Measurements from ENCODE around the gene LINGO1. TPM values are rescaled to one million over a fixed set of nuclear protein-coding genes. Genes with fewer than 3 reads are reported as not detected.

LINGO1 gene
- total RNA-seq, 1 donor from 2014 or later = 18.8 TPM

DNA sequence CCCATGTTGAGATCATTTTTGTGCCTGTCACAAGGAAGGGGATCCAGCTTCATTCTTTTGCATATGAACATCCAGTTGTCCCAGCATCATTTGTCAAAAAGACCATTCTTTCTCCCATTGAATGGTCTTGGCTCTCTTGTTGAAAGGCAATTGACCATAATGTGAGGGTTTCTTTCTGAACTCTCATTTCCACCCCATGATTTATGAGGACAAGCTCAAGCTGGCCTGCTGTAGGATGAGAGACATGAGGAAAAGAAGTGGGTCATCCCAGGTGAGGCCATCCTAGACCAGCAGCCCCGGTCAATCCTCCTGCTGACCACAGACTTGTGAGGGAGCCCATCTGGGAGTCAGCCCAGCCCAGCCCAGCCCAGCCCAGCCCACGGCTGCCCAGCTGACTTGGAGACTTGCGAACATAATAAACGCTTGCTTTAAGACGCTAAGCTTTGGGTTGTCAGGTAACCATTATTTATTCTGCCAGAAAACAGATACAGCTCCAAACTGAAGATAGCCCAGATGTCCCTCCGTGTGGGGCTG lies 69.0 kb downstream of the LINGO1 start:
- H3K9me3 Mint-ChIP-seq (ENCODE audit: unreplicated experiment) = no peaks in the 10 kb centered on the region

More for the DNA sequence above, 69.0 kb downstream of the LINGO1 start:
- DNase-seq (ENCODE audit: low spot score) = no peak
- Mint-ChIP-seq H3K4me1 (ENCODE audit: unreplicated experiment) (peaks cover 3% of the 10 kb centered on the region), H3K27me3 (ENCODE audit: unreplicated experiment) (peaks cover 1% of the 10 kb centered on the region), H3K36me3 (ENCODE audit: low read depth, unreplicated experiment) (no peaks in the 10 kb centered on the region), H3K4me3 (ENCODE audit: unreplicated experiment) (no peak overlapping the region), H3K27ac (ENCODE audit: unreplicated experiment) (no peak overlapping the region)
- TF ChIP-seq CTCF (IDR thresholded peaks at IDR 0.05; ENCODE audit: unreplicated experiment) = no peak

Other genes with a start within 250 kb of the LINGO1 start
- 289 TPM for gene PEAK1, start 212.8 kb downstream of the LINGO1 start, total RNA-seq (ENCODE audit: unreplicated experiment)
- 111 TPM for gene HMG20A, start 212.0 kb downstream of the LINGO1 start, total RNA-seq (ENCODE audit: unreplicated experiment)

Measured in endothelial cell (in vitro differentiated cells).